Amniotic stem cell (primary cell): ENCODE results near the gene SYNJ2.

Source experiments
- DNase-seq: peaks from one replicate; lab custom pipeline; 2025; lab: John Stamatoyannopoulos, UW

SYNJ2 gene

GRCh38 chr6:157996918-157997702 is 15.4 kb downstream of the SYNJ2 start:
- no peak for DNase-seq

- no peak for DNase-seq
These were observed 16.4 kb downstream of the SYNJ2 start for GRCh38 chr6:157997893-157998608.

- no peak for DNase-seq
These were observed 17.1 kb downstream of the SYNJ2 start for GRCh38 chr6:157998707-157999167.

- no peak for DNase-seq
These were observed 17.7 kb downstream of the SYNJ2 start for GRCh38 chr6:157999168-158000051.

GRCh38 chr6:158000530-158001307 is 19.1 kb downstream of the SYNJ2 start:
- no peak for DNase-seq

GRCh38 chr6:158002249-158002950 is 20.7 kb downstream of the SYNJ2 start:
- DNase-seq = no peak

GRCh38 chr6:158002951-158003853 is 21.5 kb downstream of the SYNJ2 start:
- peak; percentile 87 for DNase-seq

- no peak for DNase-seq
These were observed 22.4 kb downstream of the SYNJ2 start for GRCh38 chr6:158003910-158004700.

- DNase-seq = no peak
These were observed 23.0 kb downstream of the SYNJ2 start for GRCh38 chr6:158004701-158005095.

- no peak for DNase-seq
These were observed 24.0 kb downstream of the SYNJ2 start for GRCh38 chr6:158005626-158006180.

GRCh38 chr6:158006331-158006730 is 24.7 kb downstream of the SYNJ2 start:
- no peak for DNase-seq

- DNase-seq = no peak
These were observed 25.3 kb downstream of the SYNJ2 start for GRCh38 chr6:158006821-158007570.

- no peak for DNase-seq
These were observed 27.1 kb downstream of the SYNJ2 start for GRCh38 chr6:158008864-158009113.

- DNase-seq = peak; percentile 33
These were observed 27.6 kb downstream of the SYNJ2 start for GRCh38 chr6:158009114-158009891.

GRCh38 chr6:158009935-158010585 is 28.4 kb downstream of the SYNJ2 start:
- DNase-seq = no peak

- DNase-seq = no peak
These were observed 29.2 kb downstream of the SYNJ2 start for GRCh38 chr6:158010591-158011477.
